H9 (cell line): ENCODE data around the gene EFCAB5. TPM values are rescaled to one million over a fixed set of nuclear protein-coding genes. Genes with fewer than 3 reads are reported as not detected.
A peak's percentile ranks its signal among the peaks of the same experiment; 100 is the strongest.
"Not testable (repeated sequence)": the region's sequence is repeated elsewhere in the genome, so short reads cannot be mapped to it uniquely, and the experiment has no call there.

Experiments
- DNase-seq: peaks from one replicate; pipeline ENCODE4 v3.0.0-alpha.2; 2017
- H2AFZ ChIP-seq: one replicate; pipeline ENCODE4 v1.6.1; 2013; ENCODE audit warnings: mild to moderate bottlenecking, low read length, control low read depth, moderate library complexity
- H2AK5ac ChIP-seq: 2 replicates; pipeline ENCODE4 v1.6.1; 2013; ENCODE audit warnings: low read length, control low read depth, mixed read lengths; ENCODE audit not compliant: insufficient read length
- H2BK120ac ChIP-seq: one replicate; pipeline ENCODE4 v1.6.1; 2013; ENCODE audit warnings: low read depth, mild to moderate bottlenecking, low read length, control low read depth, inconsistent platforms; ENCODE audit not compliant: poor library complexity, severe bottlenecking
- H2BK12ac ChIP-seq: 2 replicates; pipeline ENCODE4 v1.6.1; 2013; ENCODE audit warnings: low read length, control low read depth, mixed read lengths, low read depth; ENCODE audit not compliant: insufficient read length
- H2BK15ac ChIP-seq: 2 replicates; pipeline ENCODE4 v1.6.1; 2013; ENCODE audit warnings: low read depth, low read length, control low read depth
- H2BK20ac ChIP-seq: one replicate; pipeline ENCODE4 v1.6.1; 2013; ENCODE audit warnings: low read depth, mild to moderate bottlenecking, low read length, control low read depth, inconsistent platforms; ENCODE audit not compliant: poor library complexity, severe bottlenecking
- H2BK5ac ChIP-seq: 2 replicates; pipeline ENCODE4 v1.6.1; 2013; ENCODE audit warnings: low read length, control low read depth, mixed read lengths; ENCODE audit not compliant: insufficient read length
- H3K14ac ChIP-seq: 2 replicates; pipeline ENCODE4 v1.6.1; 2013; ENCODE audit warnings: low read length, control low read depth; ENCODE audit not compliant: insufficient read depth
- H3K18ac ChIP-seq: 2 replicates; pipeline ENCODE4 v1.6.1; 2013; ENCODE audit warnings: low read depth, mild to moderate bottlenecking, mixed read lengths, low read length, control low read depth; ENCODE audit not compliant: insufficient read length
- H3K23ac ChIP-seq: 2 replicates; pipeline ENCODE4 v1.6.1; 2013; ENCODE audit warnings: low read length, control low read depth, mixed read lengths, low read depth; ENCODE audit not compliant: insufficient read length
- H3K23me2 ChIP-seq: 2 replicates; pipeline ENCODE4 v1.6.1; 2013; ENCODE audit warnings: low read depth, mild to moderate bottlenecking, mixed read lengths, low read length, control low read depth; ENCODE audit not compliant: insufficient read length, poor library complexity, severe bottlenecking
- H3K27ac ChIP-seq: 2 replicates; pipeline ENCODE4 v1.5.1; 2013; ENCODE audit warnings: low read length, control low read depth, mixed read lengths, low read depth; ENCODE audit not compliant: insufficient read length
- H3K27me3 ChIP-seq: 2 replicates; pipeline ENCODE4 v1.6.1; 2013; ENCODE audit warnings: low read length, control low read depth, inconsistent platforms; ENCODE audit not compliant: insufficient read depth
- H3K4ac ChIP-seq: 2 replicates; pipeline ENCODE4 v1.6.1; 2013; ENCODE audit warnings: low read depth, mild to moderate bottlenecking, control low read depth, inconsistent platforms, low read length, moderate library complexity
- H3K4me1 ChIP-seq: 2 replicates; pipeline ENCODE4 v1.6.1; 2013; ENCODE audit warnings: low read length, control low read depth, inconsistent platforms; ENCODE audit not compliant: insufficient read depth
- H3K4me2 ChIP-seq: 2 replicates; pipeline ENCODE4 v1.6.1; 2013; ENCODE audit warnings: low read length, control low read depth, mixed read lengths; ENCODE audit not compliant: insufficient read length, insufficient read depth
- H3K56ac ChIP-seq: 2 replicates; pipeline ENCODE4 v1.6.1; 2013; ENCODE audit warnings: low read depth, mild to moderate bottlenecking, mixed read lengths, low read length, control low read depth; ENCODE audit not compliant: insufficient read length
- H3K79me1 ChIP-seq: 2 replicates; pipeline ENCODE4 v1.6.1; 2013; ENCODE audit warnings: low read depth, mild to moderate bottlenecking, moderate library complexity, low read length, control low read depth, inconsistent platforms; ENCODE audit not compliant: insufficient read depth, poor library complexity, severe bottlenecking
- H3K79me2 ChIP-seq: 2 replicates; pipeline ENCODE4 v1.6.1; 2013; ENCODE audit warnings: low read length, control low read depth, inconsistent platforms; ENCODE audit not compliant: insufficient read depth
- H3K9ac ChIP-seq: 2 replicates; pipeline ENCODE4 v1.6.1; 2013; ENCODE audit warnings: low read length, control low read depth, mixed read lengths; ENCODE audit not compliant: insufficient read length; ENCODE audit errors: extremely low read depth
- H3K9me3 ChIP-seq: one replicate; pipeline ENCODE4 v1.6.1; 2013; ENCODE audit warnings: low read depth, low read length, inconsistent platforms; ENCODE audit not compliant: control insufficient read depth
- H3T11ph ChIP-seq: one replicate; pipeline ENCODE4 v1.6.1; 2013; ENCODE audit warnings: mild to moderate bottlenecking, low read length, control low read depth, inconsistent platforms
- H4K20me1 ChIP-seq: one replicate; pipeline ENCODE4 v1.6.1; 2013; ENCODE audit not compliant: control insufficient read depth, insufficient read length, insufficient read depth
- H4K5ac ChIP-seq: 2 replicates; pipeline ENCODE4 v1.6.1; 2013; ENCODE audit warnings: low read depth, mild to moderate bottlenecking, mixed read lengths, low read length, control low read depth; ENCODE audit not compliant: insufficient read length
- H4K8ac ChIP-seq: replicated peaks from 2 replicates; pipeline ENCODE4 v1.6.1; 2013; ENCODE audit warnings: low read length, control low read depth, mixed read lengths, low read depth; ENCODE audit not compliant: insufficient read length
- H4K91ac ChIP-seq: 2 replicates; pipeline ENCODE4 v1.6.1; 2013; ENCODE audit warnings: low read depth, mild to moderate bottlenecking, moderate library complexity, mixed read lengths, low read length, control low read depth; ENCODE audit not compliant: insufficient read length
- H3K27ac Mint-ChIP-seq, 3 experiments: 2 replicates in 2 of 3; 3 replicates in 1 of 3; pipeline ENCODE4 v1.8.0; 2020 to 2021; ENCODE audit warnings: mixed read lengths in 3 of 3, mild to moderate bottlenecking in 1 of 3, moderate library complexity in 1 of 3
- H3K27me3 Mint-ChIP-seq: 2 replicates; pipeline ENCODE4 v1.8.0; 2021; ENCODE audit warnings: low read depth, mild to moderate bottlenecking, moderate library complexity, mixed read lengths
- H3K36me3 Mint-ChIP-seq, 3 experiments: 2 replicates in 2 of 3; 3 replicates in 1 of 3; pipeline ENCODE4 v1.8.0; 2020 to 2021; ENCODE audit warnings: low read depth in 3 of 3, mixed read lengths in 3 of 3; ENCODE audit not compliant: insufficient read depth in 1 of 3
- H3K4me1 Mint-ChIP-seq, 2 experiments: 2 replicates each; pipeline ENCODE4 v1.8.0; 2020; ENCODE audit warnings: mixed read lengths in 2 of 2
- H3K4me3 Mint-ChIP-seq, 2 experiments: 2 replicates in 1 of 2; 3 replicates in 1 of 2; pipeline ENCODE4 v1.8.0; 2020 to 2021; ENCODE audit warnings: mild to moderate bottlenecking in 2 of 2, mixed read lengths in 2 of 2, moderate library complexity in 1 of 2
- H3K9me3 Mint-ChIP-seq, 2 experiments: 2 replicates in 1 of 2; 3 replicates in 1 of 2; pipeline ENCODE4 v1.8.0; 2020; ENCODE audit warnings: mild to moderate bottlenecking in 2 of 2, mixed read lengths in 2 of 2, moderate library complexity in 1 of 2
- CTCF ChIP-seq: fragments of 200-600 bp; sonication (generic); conservative IDR thresholded peaks from 3 replicates; pipeline ENCODE4 v1.8.0; 2021; ENCODE audit warnings: antibody characterized with exemption, mild to moderate bottlenecking
- WGBS: extraction: QIAGEN DNeasy Blood & Tissue Kit; methylation state at CpG from one replicate; pipeline ENCODE4 v1.1.7; 2013; ENCODE audit warnings: missing lambda C conversion rate, low lambda C conversion rate, mixed read lengths; ENCODE audit not compliant: insufficient read length; ENCODE audit errors: extremely low coverage; 5-methylcytosine and 5-hydroxymethylcytosine counted together
- total RNA-seq: library from RNA; stranded (reverse); gene quantifications from 2 replicates; pipeline ENCODE4 v1.2.1, GENCODE V29; 2021

The EFCAB5 gene
- total RNA-seq, 1 experiment from 2014 or later = not detected

GRCh38 chr17:30021708-30022317 is 80.4 kb downstream of the EFCAB5 start:
- Mint-ChIP-seq H3K27me3 (no peaks in the 10 kb centered on the region), H3K9me3 (peaks cover 0 to 2% of the 10 kb centered on the region in 2 experiments; a peak in 3 of 5 replicates), H3K27ac (peak overlapping the region in 1 of 3 experiments; percentile 11; a peak in 1 of 7 replicates), H3K36me3 (no peaks in the 10 kb centered on the region), H3K4me3 (no peak overlapping the region), H3K4me1 (no peaks in the 10 kb centered on the region)
- DNase-seq = no peak
- Histone ChIP-seq H3K23ac (no peak overlapping the region), H3K9ac (no peak overlapping the region), H2AK5ac (no peak overlapping the region), H3K4me1 (no peaks in the 10 kb centered on the region), H3K27me3 (no peaks in the 10 kb centered on the region), H3K56ac (no peak overlapping the region), H3T11ph (no peak overlapping the region), H3K14ac (no peak overlapping the region), H2BK5ac (no peak overlapping the region), H3K79me2 (no peaks in the 10 kb centered on the region), H2BK12ac (no peak overlapping the region), H3K27ac (no peak overlapping the region), H2AFZ (no peak overlapping the region), H3K23me2 (no peaks in the 10 kb centered on the region), H3K18ac (no peak overlapping the region), H4K20me1 (no peaks in the 10 kb centered on the region), H2BK20ac (no peak overlapping the region), H3K79me1 (no peaks in the 10 kb centered on the region), H3K4me2 (no peak overlapping the region), H2BK15ac (no peak overlapping the region), H4K91ac (no peak overlapping the region), H4K5ac (no peak overlapping the region), H4K8ac (no peak overlapping the region), H2BK120ac (no peak overlapping the region), H3K9me3 (no peaks in the 10 kb centered on the region), H3K4ac (no peak overlapping the region)
- peak; percentile 92 for TF ChIP-seq CTCF
- WGBS = no CpG with 5 or more reads among the region's 4 CpGs

GRCh38 chr17:30025325-30025724 is 83.9 kb downstream of the EFCAB5 start:
- not testable (repeated sequence) for H3K27ac ChIP-seq, H3K9me3 ChIP-seq, H4K8ac ChIP-seq, H3K18ac ChIP-seq, H4K20me1 ChIP-seq, H3K27me3 ChIP-seq, H3K4me1 Mint-ChIP-seq, H2BK12ac ChIP-seq, H4K91ac ChIP-seq, H3K36me3 Mint-ChIP-seq, H3K4me2 ChIP-seq, H2BK20ac ChIP-seq, H3K79me2 ChIP-seq, H4K5ac ChIP-seq, H2BK120ac ChIP-seq, H3T11ph ChIP-seq, H3K79me1 ChIP-seq, H3K27ac Mint-ChIP-seq, H3K23me2 ChIP-seq, H3K4me3 Mint-ChIP-seq, H3K27me3 Mint-ChIP-seq, H3K9me3 Mint-ChIP-seq, H3K9ac ChIP-seq, H3K23ac ChIP-seq, DNase-seq, H2BK15ac ChIP-seq, H3K14ac ChIP-seq, H3K56ac ChIP-seq, H3K4ac ChIP-seq, H2AFZ ChIP-seq, H2BK5ac ChIP-seq, H3K4me1 ChIP-seq, H2AK5ac ChIP-seq
- WGBS = no CpG with 5 or more reads among the region's 2 CpGs
